ENCODE measurements around the gene TMA7B.

TMA7B gene

DNA sequence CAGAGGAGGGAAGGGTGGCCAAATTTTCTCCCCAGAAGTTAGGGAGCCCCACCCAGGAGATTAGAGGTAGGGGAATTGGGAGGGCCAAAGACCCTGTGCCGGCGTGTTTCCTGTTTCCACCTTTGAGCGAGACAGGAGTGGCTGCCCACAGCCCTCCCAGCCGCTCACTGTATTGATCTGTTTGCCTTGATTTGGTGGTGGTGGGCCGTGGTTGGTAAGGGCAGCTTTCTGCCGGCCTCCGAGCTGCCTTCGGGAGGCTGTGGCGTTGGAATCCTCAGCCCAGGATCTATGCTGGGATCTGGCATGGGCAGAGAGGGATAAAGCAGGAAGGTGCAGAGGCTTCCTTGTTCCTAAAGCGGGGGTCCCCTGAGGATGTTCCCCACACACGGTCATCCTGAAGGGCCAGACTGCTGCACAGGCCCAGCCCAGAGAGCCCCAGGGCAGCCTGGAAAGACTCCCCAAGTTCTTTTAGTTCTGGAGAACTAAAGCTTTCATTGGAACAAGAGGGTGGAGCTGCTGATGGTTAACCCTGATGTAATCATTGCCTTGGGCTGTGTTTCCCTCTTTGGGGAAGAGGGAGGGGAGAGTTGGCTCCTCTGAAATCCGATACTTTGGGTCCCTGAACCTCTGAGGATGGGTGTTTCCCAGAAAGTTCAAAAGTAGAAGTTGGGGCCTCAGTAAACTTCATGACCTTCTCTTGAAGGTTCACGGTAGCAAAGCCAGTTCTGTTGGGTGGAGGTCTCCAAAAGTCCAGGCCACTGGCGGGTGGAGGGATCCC is 41.8 kb downstream of the TMA7B start:
- no peak for DNase-seq (ENCODE audit: low read depth)

DNA sequence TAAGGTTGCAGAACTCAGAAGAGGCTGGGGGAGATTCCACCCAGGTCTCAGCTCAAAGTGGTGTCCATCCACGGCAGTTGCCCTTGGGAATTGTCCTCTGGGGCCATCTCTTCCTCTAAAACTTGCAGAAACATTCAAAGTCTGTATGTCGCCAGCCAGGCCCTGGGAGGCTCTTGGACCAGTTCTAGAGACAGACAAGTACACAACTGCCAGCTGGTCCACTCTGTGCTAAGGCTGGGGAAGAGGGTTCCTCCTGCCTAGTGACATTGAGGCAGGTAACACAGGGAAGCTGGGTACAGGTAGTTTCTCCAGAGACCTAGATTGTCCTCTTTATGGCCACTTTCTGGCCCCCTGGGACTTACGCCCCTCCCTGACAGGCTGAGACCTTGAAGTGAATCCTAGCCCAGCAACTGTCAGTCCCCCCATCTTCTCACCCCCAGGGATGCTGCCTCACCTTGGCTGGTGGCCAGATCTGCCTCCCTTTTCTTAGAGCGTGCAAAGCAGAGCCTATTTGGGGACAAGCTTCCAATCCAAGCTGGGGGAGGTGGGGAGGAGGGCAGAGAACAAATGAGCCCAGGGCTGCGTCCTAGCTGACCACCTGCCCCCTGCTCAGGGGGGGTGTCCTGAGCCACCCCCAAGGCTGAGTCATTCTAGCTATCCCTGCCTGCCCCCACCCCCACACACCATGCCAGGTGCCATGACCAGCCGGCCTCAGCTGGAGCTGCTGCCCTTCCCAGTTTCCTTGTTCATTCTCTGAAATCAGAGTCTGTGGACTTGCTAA is 42.9 kb downstream of the TMA7B start:
- DNase-seq (ENCODE audit: low read depth), result no peak

DNA sequence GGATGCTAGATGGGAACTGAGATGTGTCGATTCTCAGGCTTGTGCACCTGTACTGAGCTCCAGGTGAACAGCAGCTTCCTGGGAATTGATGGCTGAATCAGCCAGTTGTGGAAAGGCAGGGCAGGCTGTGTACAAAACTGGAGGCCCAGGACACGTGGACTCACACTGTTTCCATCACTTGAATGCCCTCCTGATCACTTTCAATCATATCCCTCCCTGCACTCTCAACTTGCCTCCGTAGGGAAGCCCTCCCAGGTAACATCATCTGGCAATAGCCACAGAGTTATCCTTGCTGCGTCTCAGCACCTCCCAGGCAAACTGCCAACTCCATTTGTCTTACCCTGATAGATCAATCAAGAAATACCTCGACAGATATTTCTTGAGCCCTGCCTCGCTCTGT is 44.6 kb downstream of the TMA7B start:
- no peak for DNase-seq (ENCODE audit: low read depth)

DNA sequence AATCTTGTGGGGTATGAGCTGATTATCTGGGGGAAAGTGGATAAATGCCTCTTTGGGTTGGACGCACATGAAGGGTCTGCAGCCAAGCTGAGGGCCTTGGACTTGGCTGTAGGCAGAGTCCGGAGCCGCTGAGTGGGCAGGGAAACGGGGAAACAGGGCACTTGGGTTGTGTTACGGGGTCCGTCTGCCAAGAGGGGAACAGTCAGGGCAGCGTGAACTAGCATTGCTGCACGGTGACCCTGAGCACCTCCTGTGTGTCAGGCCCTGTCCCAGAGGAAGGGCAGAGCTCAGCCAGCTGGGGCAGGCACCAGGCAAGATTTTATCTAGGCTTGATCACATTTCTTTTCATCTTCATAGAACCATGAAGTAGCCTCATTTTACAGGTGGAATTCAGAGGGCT is 46.4 kb downstream of the TMA7B start:
- DNase-seq (ENCODE audit: low read depth), result no peak

DNA sequence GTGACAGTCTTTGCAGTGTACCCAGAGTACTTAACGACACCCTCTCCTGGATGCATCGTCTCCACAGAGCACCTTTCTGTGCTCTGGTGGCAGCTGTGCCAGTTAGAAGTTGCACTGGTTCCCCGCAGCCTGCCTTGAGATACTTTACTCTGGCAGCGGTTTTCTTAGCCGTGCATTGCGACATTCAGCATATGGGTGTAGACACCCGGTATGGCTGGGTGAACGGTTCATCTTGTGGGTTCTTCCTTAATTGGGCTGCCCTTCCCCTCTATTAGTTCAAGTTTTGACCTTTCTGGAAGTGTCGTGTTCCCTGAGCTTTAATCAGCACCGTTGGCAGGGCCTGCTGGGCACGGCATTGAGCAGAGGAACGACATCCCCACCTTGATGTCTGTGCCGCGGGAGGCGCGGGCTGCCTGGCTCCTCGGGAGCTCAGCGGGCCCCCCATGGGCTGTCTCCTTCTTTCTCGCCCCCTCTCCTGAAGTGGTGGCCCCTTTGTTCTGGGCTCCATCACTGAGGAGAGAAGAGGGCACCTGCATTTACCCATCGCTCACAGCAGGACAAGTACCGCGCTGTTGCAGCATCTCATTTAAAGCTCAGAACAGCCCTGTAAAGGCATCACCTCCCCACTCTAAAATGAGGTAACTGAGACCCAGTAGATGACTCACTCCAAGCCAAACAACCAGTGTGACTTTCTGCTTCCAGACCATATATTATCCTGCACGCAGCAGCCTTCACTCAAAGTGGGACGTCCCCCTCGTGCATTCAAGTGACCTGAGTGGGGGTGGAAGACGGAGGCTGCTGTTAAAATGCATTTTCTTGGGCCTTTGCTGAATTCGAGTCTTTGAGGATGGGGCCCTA is 47.9 kb downstream of the TMA7B start:
- DNase-seq (ENCODE audit: low read depth), result no peak

DNA sequence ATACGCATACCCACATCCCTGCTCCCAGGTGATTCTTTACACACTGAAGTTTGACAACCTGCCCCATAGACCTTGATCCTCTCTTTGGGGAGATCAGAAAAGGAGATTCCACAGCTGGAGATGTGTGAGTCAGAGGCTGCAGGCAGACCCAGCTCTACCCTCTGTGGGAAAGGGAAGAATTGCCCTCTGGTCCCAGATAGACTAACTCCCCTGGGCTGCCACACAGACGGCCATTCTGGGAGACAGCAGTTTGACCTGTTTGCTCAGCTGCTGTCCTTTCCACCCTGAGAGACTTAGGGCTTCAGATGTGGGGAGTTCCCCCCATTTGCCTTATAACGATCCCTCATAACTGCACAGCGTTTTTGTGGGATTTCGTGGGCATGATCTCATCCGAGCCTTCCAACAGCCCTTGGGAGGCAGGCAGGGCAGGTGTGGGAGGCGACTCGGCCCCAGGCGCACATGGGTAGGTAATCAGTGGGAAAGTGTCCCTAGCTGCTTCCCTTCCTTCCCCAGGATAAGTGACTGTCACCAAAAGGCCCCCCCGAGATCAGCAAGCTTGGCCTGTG is 48.6 kb downstream of the TMA7B start:
- DNase-seq (ENCODE audit: low read depth), result no peak

DNA sequence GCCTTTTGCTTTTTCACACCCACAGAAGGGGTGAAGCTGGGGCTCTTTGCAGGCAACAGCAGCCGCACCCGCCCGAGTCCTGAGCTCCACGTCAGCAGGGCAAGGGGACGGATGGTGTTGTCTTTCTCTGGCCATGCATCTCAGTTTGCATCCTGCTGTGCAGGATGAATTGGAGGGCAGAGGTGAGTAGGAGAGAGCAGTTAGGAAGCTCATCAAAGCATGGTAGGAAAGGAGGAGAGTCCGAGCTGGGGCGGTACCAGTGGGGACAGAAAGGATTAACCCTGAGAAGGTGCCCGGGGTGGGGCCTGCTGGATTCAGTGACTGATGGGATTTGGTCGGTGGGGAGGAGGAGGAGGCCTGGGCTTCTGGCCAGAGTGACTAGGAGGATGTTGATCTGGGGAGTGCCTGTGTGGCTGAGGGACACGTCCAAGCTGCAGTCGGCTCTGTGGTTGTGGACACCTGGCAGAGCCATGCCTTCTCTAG is 49.1 kb downstream of the TMA7B start:
- DNase-seq (ENCODE audit: low read depth), result no peak

DNA sequence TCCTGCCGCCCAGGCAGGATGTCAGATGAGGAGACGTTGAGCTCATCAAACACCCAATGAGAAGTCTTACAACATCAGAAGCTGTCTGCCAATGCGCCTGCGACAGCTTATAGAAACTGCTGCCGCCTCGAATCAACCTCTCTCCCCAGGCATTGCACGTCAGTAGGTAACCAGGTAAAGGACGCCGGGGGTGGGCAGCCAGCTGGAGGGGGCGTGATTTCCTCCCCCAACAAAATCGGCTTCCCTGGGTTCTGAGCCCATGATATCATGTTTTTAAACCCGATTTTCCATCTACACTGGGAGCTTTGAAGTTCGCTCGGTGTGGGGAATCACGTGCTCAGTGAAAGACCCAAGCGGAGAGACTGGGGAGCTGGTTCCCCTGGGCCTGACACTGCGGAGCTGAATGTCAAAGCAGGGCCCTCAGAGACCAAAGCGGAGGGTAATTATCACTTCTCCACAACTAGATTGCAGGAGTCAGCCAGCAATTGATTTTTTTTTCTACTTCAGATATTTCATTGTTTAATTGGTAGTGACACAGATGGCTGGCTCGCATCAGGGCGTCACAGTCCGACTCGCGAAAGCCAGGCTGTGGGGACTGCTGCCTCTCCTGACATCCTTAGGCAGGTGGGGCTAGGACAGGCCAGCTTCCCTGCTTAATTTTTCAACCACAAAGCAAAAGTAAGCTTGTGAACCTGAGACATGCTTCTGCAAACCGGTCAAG is 49.9 kb downstream of the TMA7B start:
- no peak for DNase-seq (ENCODE audit: low read depth)

DNA sequence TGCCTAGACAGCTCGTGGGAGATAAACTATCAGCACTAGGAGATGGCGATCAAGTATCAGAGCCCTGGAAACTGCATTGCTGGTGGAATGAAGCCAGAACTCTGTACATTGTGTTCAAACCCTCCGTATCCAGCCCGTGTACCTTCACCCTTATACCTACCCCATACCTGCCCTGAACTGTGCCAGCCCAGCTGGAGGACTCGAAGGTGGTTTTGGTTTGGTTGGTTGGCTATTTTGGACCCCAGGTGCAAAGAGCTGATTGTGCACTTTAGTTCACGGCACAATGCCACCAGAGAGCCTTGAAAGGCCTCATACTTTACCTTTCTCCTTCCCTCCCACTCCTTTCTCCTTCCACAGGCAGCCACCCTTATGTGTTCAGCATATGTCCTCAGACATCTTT is 50.5 kb downstream of the TMA7B start:
- no peak for DNase-seq (ENCODE audit: low read depth)
